Measurements from ENCODE around the gene C3orf20.
"Not testable (repeated sequence)": the region's sequence is repeated elsewhere in the genome, so short reads cannot be mapped to it uniquely, and the experiment has no call there.

The C3orf20 gene

GRCh38 chr3:14701676-14702075 is 26.7 kb downstream of the C3orf20 start:
- DNase-seq = no peak

- no peak for DNase-seq
Observed at GRCh38 chr3:14703128-14703750, 28.3 kb downstream of the C3orf20 start.

DNA sequence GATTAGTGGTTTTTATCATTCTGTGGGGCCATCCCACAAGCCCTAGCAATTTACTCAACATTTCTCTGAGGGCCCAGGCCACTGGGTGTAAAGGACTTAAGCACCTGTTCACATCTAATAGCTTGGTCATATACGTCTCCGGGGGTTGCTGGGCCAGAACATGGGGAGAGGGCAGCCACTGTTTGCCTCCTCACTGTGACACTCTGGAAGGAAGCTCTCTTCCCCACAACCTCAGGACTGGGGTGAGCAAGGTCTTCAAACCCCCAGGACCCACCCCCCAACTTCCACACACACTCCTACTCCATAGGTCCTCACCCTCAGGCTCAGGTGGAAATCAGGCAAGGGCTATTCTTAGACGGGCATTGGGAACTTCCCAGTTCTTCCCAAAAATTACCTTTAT is 28.9 kb downstream of the C3orf20 start:
- DNase-seq = no peak

DNA sequence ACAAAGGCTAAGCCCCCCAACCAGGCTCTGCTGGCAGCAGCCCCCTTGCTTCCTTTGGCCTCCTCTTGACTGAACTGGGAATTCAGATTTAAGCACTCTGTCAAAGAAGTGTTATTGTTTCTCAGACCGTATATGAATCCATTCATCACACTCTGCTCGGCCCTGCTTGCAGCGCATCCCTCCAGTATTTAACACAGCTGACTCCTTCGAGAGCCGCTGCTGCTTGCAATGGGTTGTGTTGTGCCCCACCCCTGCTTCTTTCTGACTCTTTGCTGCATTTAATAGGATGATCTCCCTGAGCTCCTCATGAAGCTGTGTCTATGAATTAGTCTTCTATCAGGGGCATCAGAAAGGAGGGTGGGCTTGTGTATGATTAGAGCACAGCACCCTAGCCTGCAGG is 31.2 kb downstream of the C3orf20 start:
- no peak for DNase-seq

DNA sequence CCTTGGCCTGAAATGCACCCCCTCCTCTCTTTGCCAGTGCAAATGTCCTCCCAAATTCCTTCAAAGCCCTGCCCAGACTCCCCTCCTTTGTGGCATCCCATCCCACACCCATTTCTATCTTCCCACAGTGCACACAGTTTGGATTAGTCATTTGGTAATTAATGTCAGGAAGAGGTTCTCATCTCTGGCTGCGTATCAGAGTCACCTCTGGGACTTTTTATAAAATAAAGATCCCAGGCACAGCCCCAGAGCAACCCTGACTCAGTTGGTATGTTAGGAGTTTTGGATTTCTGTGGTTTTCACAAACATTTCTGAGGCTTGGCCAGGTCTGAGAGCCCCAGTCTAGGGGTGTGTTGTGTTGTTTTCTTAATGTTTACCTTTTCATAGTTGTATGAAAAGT is 41.6 kb downstream of the C3orf20 start:
- no peak for DNase-seq

GRCh38 chr3:14717307-14717706 is 42.4 kb downstream of the C3orf20 start:
- no peak for DNase-seq

- no peak for DNase-seq
Observed at GRCh38 chr3:14718539-14718938, 43.6 kb downstream of the C3orf20 start.

DNA sequence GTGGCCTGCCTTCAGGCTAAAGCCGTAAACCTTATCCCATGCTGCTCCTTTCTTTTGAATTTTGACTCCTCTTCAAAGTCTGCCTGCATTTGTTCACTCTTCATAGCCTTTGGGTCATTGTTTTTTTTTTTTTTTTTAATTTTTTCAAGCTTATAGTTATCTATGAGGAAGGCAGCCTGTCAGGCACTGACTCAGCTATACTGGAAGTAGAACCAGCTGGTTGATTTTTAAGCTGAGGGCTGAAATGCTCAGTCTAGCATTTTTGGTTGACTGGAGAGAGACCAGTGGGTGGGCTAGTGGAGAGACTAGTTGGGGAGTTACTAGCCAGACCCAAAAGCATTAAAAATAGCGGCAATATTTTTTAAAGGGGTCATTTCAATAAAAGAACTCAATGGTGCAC is 44.1 kb downstream of the C3orf20 start:
- no peak for DNase-seq

DNA sequence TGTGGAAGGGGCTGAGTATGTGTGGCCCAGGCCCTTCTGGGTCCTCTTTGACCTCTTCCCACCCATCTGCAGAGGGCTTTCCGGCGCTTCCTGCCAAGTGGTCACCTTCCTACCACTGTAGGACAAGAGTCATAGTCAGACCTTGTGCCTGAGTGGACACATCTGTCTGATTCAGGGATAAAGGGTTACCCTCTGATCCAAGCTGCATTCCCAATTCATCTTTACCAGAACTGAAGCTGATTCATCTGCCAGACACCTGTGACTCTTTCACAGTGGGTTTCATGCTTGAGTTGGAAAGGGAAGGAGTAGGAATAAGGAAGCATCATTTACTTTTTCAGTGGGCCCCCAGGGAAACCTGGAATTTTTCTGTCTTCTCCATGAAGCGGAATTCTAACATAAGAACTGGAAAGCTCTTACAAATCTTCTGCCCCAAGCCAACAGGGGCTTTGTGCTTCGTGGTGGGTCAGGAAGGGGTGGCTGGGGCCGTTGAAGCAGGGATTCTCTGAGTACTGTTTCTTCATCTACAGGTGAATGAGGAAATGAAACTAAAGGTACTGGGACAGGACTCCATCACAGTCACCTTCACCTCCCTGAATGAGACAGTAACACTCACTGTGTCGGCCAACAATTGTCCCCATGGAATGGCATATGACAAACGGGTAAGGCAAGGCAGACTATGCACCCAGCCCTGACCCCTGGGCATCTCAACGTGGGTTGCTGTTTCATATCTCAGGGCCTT is 46.4 kb downstream of the C3orf20 start:
- DNase-seq = no peak

DNA sequence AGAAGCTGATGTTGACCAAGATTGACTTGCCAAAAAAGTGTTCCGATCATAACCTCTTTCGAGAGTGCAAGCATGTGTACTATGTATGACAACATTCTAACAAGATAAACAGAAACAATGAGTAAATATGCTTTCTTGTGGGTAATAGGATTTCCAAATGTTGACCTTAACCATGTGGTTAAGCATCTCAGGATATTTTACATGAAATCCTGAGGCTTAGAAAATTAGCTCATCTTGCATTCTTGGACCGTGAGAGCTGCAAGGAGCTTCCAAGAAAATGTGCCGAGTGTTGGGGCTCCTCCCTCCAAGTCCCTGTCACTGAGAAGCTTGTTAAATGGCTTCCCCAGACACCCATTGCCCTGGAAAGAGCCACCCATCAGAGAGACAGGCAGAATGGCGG is 50.1 kb downstream of the C3orf20 start:
- no peak for DNase-seq

DNA sequence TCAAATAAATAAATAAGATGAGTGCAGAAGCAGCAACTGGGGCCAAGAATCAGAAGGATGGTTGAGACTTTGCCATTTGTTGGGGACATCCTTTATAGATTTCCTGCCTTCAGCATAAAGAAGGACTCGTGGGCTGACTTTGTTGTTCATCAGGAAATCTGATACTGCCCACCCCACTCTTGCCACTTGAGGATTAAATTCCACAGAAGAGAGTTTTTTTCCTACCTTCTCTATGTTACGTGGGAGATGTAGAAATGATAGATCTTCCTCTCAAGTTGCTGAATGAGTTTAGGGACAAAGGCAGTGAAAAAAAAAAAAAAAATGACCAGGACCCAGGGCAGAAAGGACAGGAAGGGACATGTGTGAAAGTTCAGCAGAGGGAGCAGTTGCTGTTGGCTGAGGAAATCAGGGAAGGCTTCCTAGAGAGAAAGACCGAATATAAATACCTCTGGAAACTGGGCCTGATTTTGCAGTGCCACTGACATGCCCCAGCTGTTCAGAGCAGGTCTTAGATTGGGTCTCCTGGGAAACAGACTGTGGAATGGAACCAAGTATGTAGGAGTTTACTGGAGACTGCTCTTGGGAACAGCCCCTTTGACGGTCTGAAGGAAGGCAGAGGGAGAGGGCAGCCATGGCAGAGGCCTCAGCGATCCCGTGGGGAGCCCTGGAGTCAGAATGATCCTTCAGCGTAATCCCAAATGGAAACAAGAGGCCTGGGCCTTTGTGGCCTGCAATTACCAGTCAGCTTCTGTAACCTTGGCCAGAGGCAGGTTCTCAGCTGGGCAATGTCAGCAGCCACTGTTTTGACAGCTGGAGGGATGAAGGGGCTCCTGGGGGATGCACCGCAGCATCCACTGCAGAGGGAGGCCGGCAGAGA is 50.9 kb downstream of the C3orf20 start:
- no peak for DNase-seq

GRCh38 chr3:14726441-14726780 is 51.5 kb downstream of the C3orf20 start:
- no peak for DNase-seq

GRCh38 chr3:14728113-14728512 is 53.2 kb downstream of the C3orf20 start:
- no peak for DNase-seq

GRCh38 chr3:14730703-14731382 is 55.9 kb downstream of the C3orf20 start:
- DNase-seq = no peak

DNA sequence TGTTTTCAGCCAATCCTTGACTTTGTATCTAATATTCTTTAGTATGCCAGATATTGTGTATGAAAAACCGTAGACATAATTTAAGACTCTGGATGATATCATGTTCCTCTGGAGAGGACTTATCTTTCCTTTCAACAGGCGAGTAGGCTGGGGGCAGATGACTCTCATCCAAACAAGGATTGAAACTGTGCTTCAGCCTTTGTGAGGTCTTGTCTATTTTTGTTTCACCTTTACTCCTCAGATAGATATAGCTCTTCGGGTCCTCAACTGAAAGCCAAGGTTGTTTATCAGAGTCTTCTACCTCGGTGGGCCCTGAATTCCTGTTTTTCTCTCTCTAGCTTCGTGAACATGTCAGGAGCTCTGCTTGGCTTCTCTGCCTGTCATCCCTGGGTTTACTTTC is 66.0 kb downstream of the C3orf20 start:
- DNase-seq = no peak

DNA sequence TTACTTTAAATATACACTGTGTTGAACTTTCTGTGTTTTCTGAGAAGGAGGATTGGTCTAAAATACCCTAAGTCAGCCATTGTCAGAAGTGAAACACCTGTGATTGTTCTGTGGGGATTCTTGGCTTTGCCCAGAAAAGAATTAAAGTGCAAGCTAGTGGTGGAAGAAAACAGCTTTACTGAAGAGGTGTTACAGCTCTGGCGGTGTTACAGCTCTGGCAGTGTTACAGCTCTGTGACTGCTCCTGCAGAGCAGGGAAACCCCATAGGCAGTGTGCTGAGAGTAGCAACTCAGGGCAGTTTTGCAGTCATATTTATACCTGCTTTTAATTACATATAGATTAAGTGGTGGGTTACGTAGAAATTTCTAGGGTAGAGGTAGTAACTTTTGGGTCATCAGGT is 66.6 kb downstream of the C3orf20 start:
- no peak for DNase-seq

GRCh38 chr3:14744556-14744955 is 69.6 kb downstream of the C3orf20 start:
- no peak for DNase-seq

DNA sequence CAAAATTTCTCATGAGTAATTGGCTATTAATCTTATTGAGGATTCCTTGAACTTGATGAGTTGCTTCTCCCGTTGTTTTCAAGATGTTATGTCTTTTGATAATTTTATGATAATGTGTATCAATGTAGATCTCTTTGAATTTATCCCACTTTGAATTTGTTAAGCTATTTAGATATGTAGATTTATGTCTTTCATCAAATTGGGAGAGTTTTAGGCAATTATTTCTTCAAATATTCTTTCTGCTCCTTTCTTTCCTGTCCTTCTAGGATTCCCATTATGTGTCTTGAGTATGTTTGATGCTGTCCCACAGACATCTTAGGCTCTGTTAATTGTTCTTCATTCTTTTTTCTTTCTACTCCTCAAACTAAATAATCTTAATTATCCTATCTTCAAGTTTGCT is 75.7 kb downstream of the C3orf20 start:
- DNase-seq = no peak

DNA sequence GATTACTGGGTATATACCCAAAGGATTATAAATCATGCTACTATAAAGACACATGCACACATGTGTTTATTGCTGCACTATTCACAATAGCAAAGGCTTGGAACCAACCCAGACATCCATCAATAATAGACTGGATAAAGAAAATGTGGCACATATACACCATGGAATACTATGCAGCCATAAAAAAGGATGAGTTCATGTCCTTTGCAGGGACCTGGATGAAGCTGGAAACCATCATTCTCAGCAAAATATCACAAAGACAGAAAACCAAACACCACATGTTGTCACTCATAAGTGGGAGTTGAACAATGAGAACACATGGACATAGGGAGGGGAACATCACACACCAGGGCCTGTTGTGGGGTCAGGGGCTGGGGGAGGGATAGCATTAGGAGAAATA is 78.0 kb downstream of the C3orf20 start:
- not testable (repeated sequence) for DNase-seq

- DNase-seq = no peak
Observed at GRCh38 chr3:14757153-14757700, 82.3 kb downstream of the C3orf20 start.

- DNase-seq = no peak
Observed at GRCh38 chr3:14758297-14758696, 83.4 kb downstream of the C3orf20 start.

GRCh38 chr3:14758959-14759358 is 84.0 kb downstream of the C3orf20 start:
- DNase-seq = no peak

DNA sequence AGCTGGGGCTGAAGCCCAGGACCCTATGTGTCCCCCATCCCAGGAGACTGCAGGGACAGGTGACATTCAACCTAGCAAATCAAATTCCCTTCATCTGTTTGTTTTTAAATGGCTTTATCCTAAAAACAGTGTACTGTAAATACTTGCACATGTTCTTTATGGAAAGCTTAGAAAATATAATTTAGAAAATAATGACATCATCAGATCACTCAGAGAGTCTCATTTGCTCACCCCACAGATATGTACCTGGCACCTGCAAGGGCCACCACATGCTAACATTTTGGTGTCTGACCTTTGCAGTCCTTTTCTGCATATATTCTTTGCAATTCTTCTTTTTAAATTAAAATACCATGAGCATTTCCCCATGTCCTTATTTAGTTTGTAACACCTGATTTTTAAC is 85.2 kb downstream of the C3orf20 start:
- DNase-seq = no peak
